Peyer's patch (tissue), 4 donors: ENCODE results near the gene ZNF516. TPM values are rescaled to one million over a fixed set of nuclear protein-coding genes. Genes with fewer than 3 reads are reported as not detected.
"Not testable (repeated sequence)": the region's sequence is repeated elsewhere in the genome, so short reads cannot be mapped to it uniquely, and the experiment has no call there.

ENCODE experiments used
- DNase-seq, 3 donors: peaks; one replicate each; pipeline ENCODE4 v3.0.0-alpha.2; 2017 to 2019
- H3K27ac ChIP-seq, 4 donors: fragments of 200-600 bp; sonication (generic); one replicate each; pipeline ENCODE4 v1.5.1; 2016 to 2019
- H3K27me3 ChIP-seq, 2 donors: fragments of 200-600 bp; sonication (generic); one replicate each; pipeline ENCODE4 v1.5.1; 2019
- H3K36me3 ChIP-seq, 3 donors: fragments of 200-600 bp; sonication (generic); one replicate each; pipeline ENCODE4 v1.5.1; 2016 to 2019
- H3K4me1 ChIP-seq, 4 donors: fragments of 200-600 bp; sonication (generic); one replicate each; pipeline ENCODE4 v1.5.1; 2016 to 2019
- H3K4me3 ChIP-seq, 4 donors: fragments of 200-600 bp; sonication (generic); 1 replicate in 3 of 4; 2 replicates in 1 of 4; pipeline ENCODE4 v1.5.1; 2016 to 2019; ENCODE audit warnings: mild to moderate bottlenecking in 1 of 4
- H3K9me3 ChIP-seq, 4 donors: fragments of 200-600 bp; sonication (generic); one replicate each; pipeline ENCODE4 v1.5.1; 2016 to 2019; ENCODE audit warnings: mild to moderate bottlenecking in 1 of 4
- CTCF ChIP-seq, 6 experiments: fragments of 450-650 bp in 4 of 6; fragments of 200-600 bp in 2 of 6; sonication (generic) in 1 of 6; IDR thresholded peaks; one replicate each; pipeline ENCODE4 v1.5.1; 2017 to 2019; ENCODE audit warnings: antibody characterized with exemption in 6 of 6, mild to moderate bottlenecking in 3 of 6, moderate library complexity in 1 of 6
- POLR2A ChIP-seq, 2 donors: fragments of 450-650 bp; IDR thresholded peaks; one replicate each; pipeline ENCODE4 v1.5.1; 2017; ENCODE audit warnings: antibody characterized with exemption in 2 of 2, mild to moderate bottlenecking in 2 of 2, moderate library complexity in 2 of 2
- total RNA-seq, 4 donors: library from RNA; depleted of rRNA; stranded (reverse); fragments of >200 nt; gene quantifications; one replicate each; pipeline ENCODE4 v1.1.0, GENCODE V29; 2016

Gene ZNF516
- total RNA-seq, result 10 to 100 TPM; 19.8 to 39.6 (median 25.7) TPM

DNA sequence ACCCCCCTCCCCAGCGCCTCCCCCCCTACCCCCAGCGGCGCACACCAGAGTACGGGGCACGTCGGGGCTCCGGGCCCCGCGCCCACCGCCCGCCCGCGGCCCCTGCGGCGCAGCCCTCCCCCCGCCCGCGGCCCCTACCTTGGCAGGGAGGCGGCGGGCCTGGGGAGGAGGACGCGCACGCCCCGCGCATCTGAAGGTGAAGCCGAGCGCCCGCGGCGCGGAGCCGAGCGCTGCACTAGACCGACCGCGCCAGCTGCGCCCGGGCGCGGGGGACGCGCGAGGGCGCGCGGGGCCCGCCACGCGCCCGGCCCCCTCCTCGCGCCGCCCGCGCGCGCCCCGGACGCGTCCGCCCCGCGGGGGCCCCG is at the start of gene ZNF516:
Gene ZNF516, minus strand, starts transcription at position 237 of the 365 bp plus-strand sequence. CDS start 52,188 bp downstream, outside the sequence.
- Histone ChIP-seq H3K27me3 (no peaks in the 10 kb centered on the region), H3K4me3 (peak within 1 kb of the TSS; percentile 52 to 94 (median 72)), H3K27ac (peak within 1 kb of the TSS; percentile 70 to 91 (median 81)), H3K36me3 (no peaks in the 10 kb centered on the region), H3K9me3 (no peaks in the 10 kb centered on the region), H3K4me1 (peaks cover 0 to 17% (median 4%) of the 10 kb centered on the region in 4 donors)
- TF ChIP-seq POLR2A (IDR thresholded peaks at IDR 0.05) (no peak), CTCF (IDR thresholded peaks at IDR 0.05) (no peak)
- peak in 1 of 3 donors; percentile 60 for DNase-seq

DNA sequence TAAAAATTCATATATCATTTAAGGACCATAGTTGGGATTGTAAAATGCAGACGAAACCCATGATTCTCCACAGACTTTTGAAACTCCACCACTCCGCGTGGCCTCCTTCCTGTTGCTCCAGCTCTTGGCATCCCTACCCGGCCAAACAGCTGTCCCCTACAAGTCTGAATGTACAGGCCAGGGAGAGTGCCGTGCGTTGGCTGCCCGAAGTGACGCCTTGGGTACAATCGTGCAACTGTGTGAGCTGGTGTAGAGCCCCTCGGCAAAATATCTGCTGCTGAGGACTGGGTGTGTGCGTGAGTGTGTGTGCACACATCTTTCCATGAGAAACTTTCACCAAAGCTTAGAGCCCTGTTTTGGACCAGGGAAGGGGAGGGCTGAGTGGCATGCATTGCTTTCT is 43.8 kb upstream of the ZNF516 start:
- H3K9me3 ChIP-seq, result no peaks in the 10 kb centered on the region
- no peaks in the 10 kb centered on the region for H3K4me1 ChIP-seq
- no peaks in the 10 kb centered on the region for H3K36me3 ChIP-seq
- no peak overlapping the region for H3K27ac ChIP-seq
- H3K4me3 ChIP-seq, result no peak overlapping the region
- TF ChIP-seq POLR2A (IDR thresholded peaks at IDR 0.05), result no peak
- TF ChIP-seq CTCF (IDR thresholded peaks at IDR 0.05), result no peak
- H3K27me3 ChIP-seq, result no peaks in the 10 kb centered on the region
- DNase-seq, result no peak

DNA sequence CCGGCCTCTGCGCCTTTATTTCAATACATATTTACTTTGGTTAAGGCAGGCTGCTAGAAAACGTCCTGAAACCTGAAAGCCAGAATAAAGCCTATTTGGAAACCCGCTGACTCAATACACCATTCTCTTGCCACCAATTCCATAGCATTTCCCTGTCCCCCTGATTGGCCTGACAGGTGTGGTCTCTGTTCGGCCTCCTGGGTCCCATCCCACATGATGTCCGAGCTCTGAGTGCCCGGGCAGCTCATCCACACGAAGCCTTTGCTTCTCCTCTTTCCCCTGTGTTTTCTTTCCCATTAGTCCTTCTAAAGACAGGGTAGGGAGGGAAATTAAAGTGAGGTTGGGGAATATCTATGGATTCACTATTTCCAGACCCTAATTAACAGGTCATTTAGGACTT is 42.6 kb upstream of the ZNF516 start:
- Histone ChIP-seq H3K4me1 (no peaks in the 10 kb centered on the region), H3K4me3 (no peak overlapping the region), H3K36me3 (no peaks in the 10 kb centered on the region), H3K9me3 (no peaks in the 10 kb centered on the region), H3K27ac (no peak overlapping the region), H3K27me3 (no peaks in the 10 kb centered on the region)
- TF ChIP-seq POLR2A (IDR thresholded peaks at IDR 0.05) (no peak), CTCF (IDR thresholded peaks at IDR 0.05) (no peak)
- no peak for DNase-seq

GRCh38 chr18:76536593-76536992 is 41.6 kb upstream of the ZNF516 start:
- not testable (repeated sequence) for H3K9me3 ChIP-seq, H3K36me3 ChIP-seq, H3K4me1 ChIP-seq, H3K4me3 ChIP-seq, DNase-seq, H3K27me3 ChIP-seq, H3K27ac ChIP-seq

- Histone ChIP-seq H3K27me3 (no peaks in the 10 kb centered on the region), H3K36me3 (no peaks in the 10 kb centered on the region), H3K4me3 (no peak overlapping the region), H3K9me3 (no peaks in the 10 kb centered on the region), H3K27ac (no peak overlapping the region), H3K4me1 (peaks cover 0 to 5% (median 0%) of the 10 kb centered on the region in 4 donors)
- TF ChIP-seq CTCF (IDR thresholded peaks at IDR 0.05) (no peak), POLR2A (IDR thresholded peaks at IDR 0.05) (no peak)
- no peak for DNase-seq
These were observed 37.8 kb upstream of the ZNF516 start for GRCh38 chr18:76532875-76533274.

GRCh38 chr18:76530846-76531245 is 35.8 kb upstream of the ZNF516 start:
- no peak for TF ChIP-seq CTCF (IDR thresholded peaks at IDR 0.05)
- no peak for TF ChIP-seq POLR2A (IDR thresholded peaks at IDR 0.05)
- Histone ChIP-seq H3K9me3 (no peaks in the 10 kb centered on the region), H3K36me3 (no peaks in the 10 kb centered on the region), H3K4me1 (peaks cover 0 to 5% (median 0%) of the 10 kb centered on the region in 4 donors), H3K4me3 (no peak overlapping the region), H3K27ac (no peak overlapping the region), H3K27me3 (no peaks in the 10 kb centered on the region)
- no peak for DNase-seq
